Tibial nerve (tissue), 4 donors: ENCODE data around the gene TTC27.

Experiments
- CTCF ChIP-seq, 5 experiments: fragments of 200-600 bp in 3 of 5; fragments of 450-650 bp in 2 of 5; sonication (generic) in 3 of 5; IDR thresholded peaks; one replicate each; pipeline ENCODE4 v1.5.1; 2016 to 2019; ENCODE audit warnings: antibody characterized with exemption in 5 of 5, mild to moderate bottlenecking in 3 of 5, moderate library complexity in 2 of 5
- EP300 ChIP-seq, 2 donors: sonication (generic); formaldehyde crosslinking; IDR thresholded peaks; one replicate each; pipeline ENCODE4 v1.6.1; 2017; ENCODE audit warnings: antibody characterized with exemption in 2 of 2, mild to moderate bottlenecking in 1 of 2
- POLR2A ChIP-seq, 2 donors: fragments of 450-650 bp; IDR thresholded peaks; one replicate each; pipeline ENCODE4 v1.6.1; 2017; ENCODE audit warnings: antibody characterized with exemption in 2 of 2, mild to moderate bottlenecking in 2 of 2, moderate library complexity in 2 of 2

DNA sequence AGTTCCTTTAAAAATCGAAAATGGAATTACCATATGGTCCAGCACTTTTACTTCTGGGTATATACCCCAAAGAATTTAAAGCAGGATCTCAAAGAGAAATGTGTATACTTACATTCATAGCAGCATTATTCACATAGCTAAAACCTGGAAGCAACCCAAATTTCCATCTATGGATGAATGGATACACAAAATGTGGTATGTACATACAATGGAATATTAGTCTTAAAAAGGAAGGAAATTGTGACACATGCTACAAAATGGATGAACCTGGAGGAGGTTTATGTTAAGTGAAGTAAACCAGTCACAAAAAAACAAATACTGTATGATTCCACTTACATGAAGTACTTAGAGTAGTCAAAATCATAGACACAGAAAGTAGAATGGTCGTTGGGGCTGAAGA is 171.0 kb downstream of the TTC27 start:
- TF ChIP-seq EP300 (IDR thresholded peaks at IDR 0.05) (no peak), POLR2A (IDR thresholded peaks at IDR 0.05) (no peak), CTCF (IDR thresholded peaks at IDR 0.05) (no peak)
